OCI-LY1 (cell line): ENCODE measurements around the gene CDC42.

Source experiments
- H2AFZ ChIP-seq: fragments of 200-600 bp; sonication (generic), shearing (Covaris generic); 2 replicates; pipeline ENCODE4 v1.6.0; 2014; ENCODE audit warnings: antibody characterized with exemption, mild to moderate bottlenecking, low read length
- H3F3A ChIP-seq: fragments of 200-600 bp; sonication (generic), shearing (Covaris generic); 2 replicates; pipeline ENCODE4 v1.6.0; 2014; ENCODE audit warnings: mild to moderate bottlenecking, antibody characterized with exemption, low read length, moderate library complexity; ENCODE audit not compliant: insufficient read depth
- H3K27ac ChIP-seq: fragments of 200-600 bp; sonication (generic); 2 replicates; pipeline ENCODE4 v1.5.1; 2014; ENCODE audit warnings: low read length, mixed run types, mild to moderate bottlenecking, low read depth; ENCODE audit not compliant: poor library complexity, severe bottlenecking
- H3K27me3 ChIP-seq: fragments of 200-600 bp; sonication (generic); 2 replicates; pipeline ENCODE4 v1.6.0; 2014; ENCODE audit warnings: antibody characterized with exemption, mild to moderate bottlenecking, low read length, moderate library complexity; ENCODE audit not compliant: insufficient read depth
- H3K36me3 ChIP-seq: fragments of 200-600 bp; sonication (generic); 2 replicates; pipeline ENCODE4 v1.6.1; 2014; ENCODE audit warnings: mild to moderate bottlenecking, antibody characterized with exemption, low read length, moderate library complexity, mixed read lengths; ENCODE audit not compliant: insufficient read depth
- H3K4me1 ChIP-seq: fragments of 200-600 bp; sonication (generic); 2 replicates; pipeline ENCODE4 v1.5.1; 2014; ENCODE audit warnings: mild to moderate bottlenecking, low read length, moderate library complexity; ENCODE audit not compliant: insufficient read depth, severe bottlenecking
- H3K4me2 ChIP-seq: fragments of 200-600 bp; sonication (generic), shearing (Covaris generic); 2 replicates; pipeline ENCODE4 v1.6.1; 2014; ENCODE audit warnings: low read length
- H3K4me3 ChIP-seq: fragments of 200-600 bp; sonication (generic); 2 replicates; pipeline ENCODE4 v1.5.1; 2014; ENCODE audit warnings: low read length, low read depth, mild to moderate bottlenecking, mixed read lengths; ENCODE audit not compliant: poor library complexity, severe bottlenecking
- H3K79me2 ChIP-seq: fragments of 200-600 bp; shearing (Covaris generic); 2 replicates; pipeline ENCODE4 v1.6.1; 2016; ENCODE audit warnings: mixed run types, low read length, mixed read lengths; ENCODE audit not compliant: insufficient read depth
- H3K9ac ChIP-seq: fragments of 200-600 bp; sonication (generic), shearing (Covaris generic); 2 replicates; pipeline ENCODE4 v1.6.1; 2014; ENCODE audit warnings: mild to moderate bottlenecking, low read length, mixed read lengths
- H3K9me2 ChIP-seq: fragments of 200-600 bp; sonication (generic), shearing (Covaris generic); 2 replicates; pipeline ENCODE4 v1.6.1; 2014; ENCODE audit warnings: low read depth, mild to moderate bottlenecking, low read length, mixed read lengths
- H3K9me3 ChIP-seq: fragments of 200-600 bp; shearing (Covaris generic); 2 replicates; pipeline ENCODE4 v1.6.1; 2014; ENCODE audit warnings: low read length, mixed read lengths
- H4K20me1 ChIP-seq: fragments of 200-600 bp; sonication (generic), shearing (Covaris generic); 2 replicates; pipeline ENCODE4 v1.6.0; 2016; ENCODE audit warnings: mild to moderate bottlenecking, low read length; ENCODE audit not compliant: insufficient read depth
- EZH2 ChIP-seq: fragments of 200-600 bp; sonication (generic), shearing (Covaris generic); IDR thresholded peaks from 2 replicates; pipeline ENCODE4 v1.8.0; 2017; ENCODE audit warnings: borderline replicate concordance, mixed run types, mild to moderate bottlenecking, antibody characterized with exemption, low read length, moderate library complexity, mixed read lengths
- TF ChIP-seq, protein P1 (sequence below): fragments of 200-600 bp; sonication (generic), shearing (Covaris generic); IDR thresholded peaks from 2 replicates; pipeline ENCODE4 v1.5.1; 2017; ENCODE audit warnings: mild to moderate bottlenecking, antibody characterized with exemption, low read length, moderate library complexity, mixed read lengths

Gene CDC42

DNA sequence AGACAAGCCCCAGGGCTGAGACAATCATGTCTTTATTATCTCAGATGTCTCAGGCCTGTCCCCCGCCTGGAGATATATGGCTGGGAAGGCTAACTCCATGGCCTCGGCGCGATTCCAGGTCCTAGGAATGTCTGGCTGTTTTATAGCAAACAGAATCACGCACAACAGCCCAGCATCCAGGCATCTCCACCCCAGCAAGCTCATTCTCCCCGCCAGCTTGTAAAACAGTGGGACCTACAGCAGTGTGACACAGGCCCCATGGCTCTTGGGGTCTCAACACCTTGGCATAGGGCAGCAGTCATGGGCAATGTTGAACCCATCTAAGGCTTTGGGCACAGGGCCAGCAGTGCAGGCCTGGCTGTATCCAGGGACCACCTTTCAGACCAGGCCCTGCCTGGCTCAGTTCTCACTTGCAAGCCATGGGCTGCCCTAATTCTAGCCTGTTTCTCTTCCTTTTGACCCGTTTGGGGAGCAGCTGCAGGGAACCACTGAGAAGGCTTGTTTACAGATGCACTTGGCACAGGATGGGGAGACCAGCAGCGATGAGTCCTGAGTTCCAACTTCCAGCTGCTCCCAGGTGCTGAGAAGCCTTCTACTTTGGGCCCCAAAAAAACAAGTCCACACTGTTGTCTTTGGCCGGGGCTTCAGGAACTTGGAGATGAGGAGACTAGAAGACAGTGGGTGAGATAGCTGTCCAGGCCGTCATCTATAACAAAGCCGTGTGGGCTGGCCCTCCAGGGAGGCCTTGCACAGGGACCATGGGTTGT lies 56.0 kb downstream of the CDC42 start:
- H2AFZ ChIP-seq = no peak overlapping the region
- TF ChIP-seq EZH2 = no peak
- TF ChIP-seq, protein P1, sequence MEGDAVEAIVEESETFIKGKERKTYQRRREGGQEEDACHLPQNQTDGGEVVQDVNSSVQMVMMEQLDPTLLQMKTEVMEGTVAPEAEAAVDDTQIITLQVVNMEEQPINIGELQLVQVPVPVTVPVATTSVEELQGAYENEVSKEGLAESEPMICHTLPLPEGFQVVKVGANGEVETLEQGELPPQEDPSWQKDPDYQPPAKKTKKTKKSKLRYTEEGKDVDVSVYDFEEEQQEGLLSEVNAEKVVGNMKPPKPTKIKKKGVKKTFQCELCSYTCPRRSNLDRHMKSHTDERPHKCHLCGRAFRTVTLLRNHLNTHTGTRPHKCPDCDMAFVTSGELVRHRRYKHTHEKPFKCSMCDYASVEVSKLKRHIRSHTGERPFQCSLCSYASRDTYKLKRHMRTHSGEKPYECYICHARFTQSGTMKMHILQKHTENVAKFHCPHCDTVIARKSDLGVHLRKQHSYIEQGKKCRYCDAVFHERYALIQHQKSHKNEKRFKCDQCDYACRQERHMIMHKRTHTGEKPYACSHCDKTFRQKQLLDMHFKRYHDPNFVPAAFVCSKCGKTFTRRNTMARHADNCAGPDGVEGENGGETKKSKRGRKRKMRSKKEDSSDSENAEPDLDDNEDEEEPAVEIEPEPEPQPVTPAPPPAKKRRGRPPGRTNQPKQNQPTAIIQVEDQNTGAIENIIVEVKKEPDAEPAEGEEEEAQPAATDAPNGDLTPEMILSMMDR = no peak
- H3K79me2 ChIP-seq = no peaks in the 10 kb centered on the region
- H3K36me3 ChIP-seq = peaks cover 39% of the 10 kb centered on the region; the same call in 1 of the 2 replicates
- H3K4me2 ChIP-seq = no peak overlapping the region
- no peak overlapping the region for H3K4me3 ChIP-seq
- no peaks in the 10 kb centered on the region for H3F3A ChIP-seq
- no peak overlapping the region for H3K27ac ChIP-seq
- no peaks in the 10 kb centered on the region for H3K4me1 ChIP-seq
- no peaks in the 10 kb centered on the region for H3K9me2 ChIP-seq
- H4K20me1 ChIP-seq = no peaks in the 10 kb centered on the region
- no peaks in the 10 kb centered on the region for H3K9me3 ChIP-seq
- no peak overlapping the region for H3K9ac ChIP-seq
- H3K27me3 ChIP-seq = no peaks in the 10 kb centered on the region

DNA sequence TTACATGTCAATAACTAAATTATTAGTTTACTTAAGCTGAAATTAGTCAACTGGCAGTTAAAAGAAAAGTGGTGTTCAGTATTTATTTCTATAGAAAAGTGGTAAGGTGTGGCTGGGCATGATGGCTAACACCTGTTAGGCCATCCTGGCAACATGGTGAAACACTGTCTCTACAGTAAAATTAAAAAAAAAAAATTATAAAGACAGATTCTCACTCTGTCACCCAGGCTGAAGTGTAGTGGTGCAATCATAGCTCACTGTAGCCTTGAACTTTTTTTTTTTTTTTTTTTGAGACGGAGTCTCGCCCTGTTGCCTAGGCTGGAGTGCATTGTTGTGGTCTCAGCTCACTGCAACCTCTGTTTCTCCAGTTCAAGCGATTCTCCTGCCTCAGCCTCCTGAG lies 57.5 kb downstream of the CDC42 start:
- no peaks in the 10 kb centered on the region for H3K9me2 ChIP-seq
- no peaks in the 10 kb centered on the region for H3K4me1 ChIP-seq
- H3F3A ChIP-seq = no peaks in the 10 kb centered on the region
- H3K9me3 ChIP-seq = no peaks in the 10 kb centered on the region
- H3K27ac ChIP-seq = no peak overlapping the region
- no peak overlapping the region for H3K4me3 ChIP-seq
- H3K36me3 ChIP-seq = peaks cover 41% of the 10 kb centered on the region; the same call in 1 of the 2 replicates
- H2AFZ ChIP-seq = no peak overlapping the region
- TF ChIP-seq EZH2 = no peak
- TF ChIP-seq, protein P1 = no peak
- no peak overlapping the region for H3K9ac ChIP-seq
- H3K79me2 ChIP-seq = no peaks in the 10 kb centered on the region
- no peaks in the 10 kb centered on the region for H4K20me1 ChIP-seq
- no peak overlapping the region for H3K4me2 ChIP-seq
- H3K27me3 ChIP-seq = no peaks in the 10 kb centered on the region

DNA sequence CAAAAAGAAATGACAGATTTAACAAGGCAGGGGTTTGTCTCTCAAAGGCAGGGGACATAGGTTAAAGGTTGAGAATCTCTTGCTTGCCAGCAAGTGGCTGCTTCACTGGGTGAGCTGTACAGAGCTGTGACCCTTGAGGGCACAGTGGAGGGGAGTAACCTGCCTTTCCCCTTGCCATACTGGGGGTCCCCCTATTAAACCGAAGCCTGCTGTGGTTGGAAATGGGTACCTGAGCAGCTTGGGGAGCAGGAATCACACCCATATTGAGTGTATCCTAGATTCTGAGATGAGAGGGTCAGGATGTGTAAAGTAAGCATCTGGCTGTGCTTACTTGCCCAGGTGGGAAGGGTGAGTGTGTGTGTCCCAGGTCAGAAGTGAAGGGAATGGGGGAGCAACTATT lies 58.6 kb downstream of the CDC42 start:
- Histone ChIP-seq H3K4me1 (no peaks in the 10 kb centered on the region), H3K9me3 (no peaks in the 10 kb centered on the region), H3K36me3 (peaks cover 39% of the 10 kb centered on the region; the same call in 1 of the 2 replicates), H3K4me2 (no peak overlapping the region), H3F3A (no peaks in the 10 kb centered on the region), H3K27ac (no peak overlapping the region), H3K79me2 (no peaks in the 10 kb centered on the region), H3K4me3 (no peak overlapping the region), H4K20me1 (no peaks in the 10 kb centered on the region), H3K27me3 (no peaks in the 10 kb centered on the region), H3K9me2 (no peaks in the 10 kb centered on the region), H3K9ac (no peak overlapping the region), H2AFZ (no peak overlapping the region)
- TF ChIP-seq, protein P1 = no peak
- TF ChIP-seq EZH2 = no peak
